Endothelial cell of umbilical vein (primary cell): ENCODE data around the gene SH3D19. TPM values are rescaled to one million over a fixed set of nuclear protein-coding genes. Genes with fewer than 3 reads are reported as not detected.

ENCODE experiments used
- BruUV-seq: library from RNA; stranded (reverse); fragments of 400-500 nt; replicated peaks from 2 replicates; lab custom pipeline; 2021; lab: Mats Ljungman, UMichigan
- CTCF ChIA-PET: fragments of 300-600, 350-600 bp; sonication (Branson Sonifier 250); formaldehyde crosslinking; loops from one replicate; lab custom pipeline; 2021; ENCODE audit warnings: antibody characterized with exemption, inconsistent platforms; lab: Charles Lee
- POLR2A ChIA-PET: fragments of 300-600, 350-600 bp; sonication (Branson Sonifier 250); formaldehyde crosslinking; loops from one replicate; lab custom pipeline; 2021; ENCODE audit warnings: antibody characterized with exemption, inconsistent platforms; lab: Charles Lee
- DNase-seq: peaks from one replicate; pipeline ENCODE4 v3.0.0-alpha.2; 2011; ENCODE audit warnings: low read depth, low spot score
- FAIRE-seq: peaks from 2 replicates; lab custom pipeline; 2011; peaks lifted over from hg19 to GRCh38; lab: Jason Lieb, UNC
- H2AFZ ChIP-seq: 2 replicates; pipeline ENCODE4 v1.6.0; 2012; ENCODE audit warnings: low read depth, low read length, control low read depth, inconsistent platforms
- H3K27ac ChIP-seq: 2 replicates; pipeline ENCODE4 v1.5.1; 2011; ENCODE audit warnings: low read depth, mild to moderate bottlenecking, control low read depth, low read length, moderate library complexity; ENCODE audit not compliant: insufficient read depth
- H3K27me3 ChIP-seq, 2 experiments: 2 replicates each; pipeline versions ENCODE4 v1.6.0 to v1.6.1; 2011; ENCODE audit warnings: low read length in 2 of 2, mixed read lengths in 1 of 2; ENCODE audit not compliant: control insufficient read depth in 2 of 2, insufficient read depth in 2 of 2
- H3K36me3 ChIP-seq, 2 experiments: 2 replicates in 1 of 2; 3 replicates in 1 of 2; pipeline ENCODE4 v1.5.1; 2011; ENCODE audit warnings: low read length in 2 of 2, mild to moderate bottlenecking in 1 of 2, moderate library complexity in 1 of 2; ENCODE audit not compliant: control insufficient read depth in 2 of 2, insufficient read depth in 2 of 2; ENCODE audit errors: extremely low read depth in 1 of 2
- H3K4me1 ChIP-seq: 3 replicates; pipeline ENCODE4 v1.5.1; 2011; ENCODE audit warnings: mild to moderate bottlenecking, low read length; ENCODE audit not compliant: control insufficient read depth, insufficient read depth; ENCODE audit errors: extremely low read depth
- H3K4me2 ChIP-seq: 2 replicates; pipeline ENCODE4 v1.6.1; 2011; ENCODE audit warnings: low read length, control low read depth, mixed read lengths; ENCODE audit not compliant: insufficient read depth
- H3K4me3 ChIP-seq, 3 experiments: fragments of 200-600 bp in 1 of 3; sonication (generic), shearing (Covaris generic) in 1 of 3; replicated peaks in 1 of 3; 2 replicates each; pipeline ENCODE4 v1.5.1; 2011 to 2016; ENCODE audit warnings: control low read depth in 3 of 3, low read length in 3 of 3, mild to moderate bottlenecking in 2 of 3, inconsistent platforms in 1 of 3, low read depth in 1 of 3, moderate library complexity in 1 of 3; ENCODE audit not compliant: insufficient read depth in 1 of 3
- H3K79me2 ChIP-seq: 2 replicates; pipeline ENCODE4 v1.6.0; 2012; ENCODE audit warnings: low read length, inconsistent platforms; ENCODE audit not compliant: control insufficient read depth, insufficient read depth
- H3K9ac ChIP-seq: replicated peaks from 2 replicates; pipeline ENCODE3; 2011; ENCODE audit warnings: low read length, control low read depth; ENCODE audit not compliant: insufficient read depth; ENCODE audit errors: extremely low read depth
- H3K9me1 ChIP-seq: replicated peaks from 3 replicates; pipeline ENCODE4 v1.6.0; 2011; ENCODE audit warnings: mild to moderate bottlenecking, low read length; ENCODE audit not compliant: control insufficient read depth, insufficient read depth; ENCODE audit errors: extremely low read depth
- H3K9me3 ChIP-seq: replicated peaks from 2 replicates; pipeline ENCODE4 v1.5.1; 2012; ENCODE audit warnings: low read length, inconsistent platforms; ENCODE audit not compliant: control insufficient read depth, insufficient read depth
- H4K20me1 ChIP-seq: replicated peaks from 2 replicates; pipeline ENCODE3; 2011; ENCODE audit warnings: mild to moderate bottlenecking, low read length; ENCODE audit not compliant: control insufficient read depth, insufficient read depth; ENCODE audit errors: extremely low read depth
- EZH2 ChIP-seq: IDR thresholded peaks from 2 replicates; pipeline ENCODE4 v1.6.1; 2012; ENCODE audit warnings: borderline replicate concordance, low read depth, mild to moderate bottlenecking, moderate library complexity, low read length, inconsistent platforms; ENCODE audit not compliant: severe bottlenecking
- FOS ChIP-seq: IDR thresholded peaks from 2 replicates; pipeline ENCODE4 v1.6.1; 2011; ENCODE audit warnings: mild to moderate bottlenecking, low read length, moderate library complexity, borderline replicate concordance; ENCODE audit not compliant: insufficient read depth
- GATA2 ChIP-seq: IDR thresholded peaks from 2 replicates; pipeline ENCODE4 v1.7.0; 2011; ENCODE audit warnings: low read depth, mild to moderate bottlenecking, moderate library complexity, mixed read lengths, low read length; ENCODE audit not compliant: insufficient read length, insufficient read depth
- JUN ChIP-seq: IDR thresholded peaks from 2 replicates; pipeline ENCODE4 v1.6.1; 2011; ENCODE audit warnings: borderline replicate concordance, low read depth; ENCODE audit not compliant: insufficient read length, insufficient read depth
- MAX ChIP-seq: IDR thresholded peaks from 2 replicates; pipeline ENCODE4 v1.6.1; 2011; ENCODE audit not compliant: insufficient read depth, insufficient read length
- MYC ChIP-seq: IDR thresholded peaks from one replicate; pipeline ENCODE4 v1.6.1; 2011; ENCODE audit warnings: mild to moderate bottlenecking, low read depth, low read length
- POLR2A ChIP-seq: IDR thresholded peaks from 2 replicates; pipeline ENCODE4 v1.6.1; 2012; ENCODE audit warnings: low read depth, mild to moderate bottlenecking, control low read depth, low read length
- POLR2AphosphoS5 ChIP-seq: IDR thresholded peaks from 2 replicates; pipeline ENCODE4 v1.6.1; 2012; ENCODE audit warnings: low read depth, mild to moderate bottlenecking, control low read depth, low read length, moderate library complexity; ENCODE audit not compliant: insufficient read depth
- dilution Hi-C: fragments of 300-500 bp; cut with MboI; formaldehyde crosslinking; loops from one replicate; pipeline ENCODE4 v1.15.0; 2019; ENCODE audit warnings: low sequenced_read_pairs; ENCODE audit not compliant: extremely low pct_ligation_motif_present
- intact Hi-C: fragments of 100-400 bp; cut with micrococcal nuclease; formaldehyde crosslinking; loops from one replicate; pipeline ENCODE4 v1.10.0; 2022
- polyA plus RNA-seq, 4 experiments: library from polyadenylated mRNA; depleted of rRNA in 3 of 4; stranded (reverse) in 3 of 4; unstranded in 1 of 4; fragments of >200 nt; gene quantifications; 2 replicates each; pipeline versions ENCODE4 v1.2.1 to v1.2.3, GENCODE V29; 2011 to 2012; ENCODE audit warnings: missing spikeins in 1 of 4
- total RNA-seq: library from RNA; stranded (reverse); gene quantifications from 2 replicates; pipeline ENCODE4 v1.2.3, GENCODE V29; 2021
- TF ChIP-seq, protein P1 (sequence below), 2 donors: IDR thresholded peaks; 1 replicate in 1 of 2; 2 replicates in 1 of 2; pipeline ENCODE4 v1.5.1; 2011; ENCODE audit warnings: low read length in 2 of 2, mild to moderate bottlenecking in 2 of 2, moderate library complexity in 2 of 2, control low read depth in 1 of 2, inconsistent platforms in 1 of 2, low read depth in 1 of 2; ENCODE audit not compliant: insufficient read depth in 1 of 2; ENCODE audit errors: extremely low read depth in 1 of 2

SH3D19 gene
- total and polyA plus RNA-seq, 2 donors (not counting 3 experiments of a cell fraction or from before 2014, with no cell fraction given), result 37.5 to 92.8 TPM

- H3K4me3 ChIP-seq, result no peak overlapping the region
- H3K9me1 ChIP-seq, result no peaks in the 10 kb centered on the region
- CTCF ChIA-PET, result no interaction called here
- peaks cover 3% of the 10 kb centered on the region for H3K4me1 ChIP-seq
- POLR2A ChIA-PET, result no interaction called here
- peaks cover 5 to 17% of the 10 kb centered on the region in 2 experiments for H3K36me3 ChIP-seq
- no peak overlapping the region for H3K9ac ChIP-seq
- H3K9me3 ChIP-seq, result no peaks in the 10 kb centered on the region
- no peak overlapping the region for H2AFZ ChIP-seq
- no peak overlapping the region for H3K4me2 ChIP-seq
- no peak for DNase-seq
- no peaks in the 10 kb centered on the region for H4K20me1 ChIP-seq
- intact Hi-C loops (no loop called here), dilution Hi-C loops (no loop called here)
- H3K27me3 ChIP-seq, result no peaks in the 10 kb centered on the region
- no TSS peak for BruUV-seq
- FAIRE-seq, result no peak
- H3K27ac ChIP-seq, result no peak overlapping the region
- no peaks in the 10 kb centered on the region for H3K79me2 ChIP-seq
- TF ChIP-seq JUN, result no peak
- no peak for TF ChIP-seq MYC
- no peak for TF ChIP-seq MAX
- TF ChIP-seq POLR2AphosphoS5, result no peak
- TF ChIP-seq GATA2, result no peak
- TF ChIP-seq EZH2, result no peak
- no peak for TF ChIP-seq FOS
- TF ChIP-seq, protein P1, sequence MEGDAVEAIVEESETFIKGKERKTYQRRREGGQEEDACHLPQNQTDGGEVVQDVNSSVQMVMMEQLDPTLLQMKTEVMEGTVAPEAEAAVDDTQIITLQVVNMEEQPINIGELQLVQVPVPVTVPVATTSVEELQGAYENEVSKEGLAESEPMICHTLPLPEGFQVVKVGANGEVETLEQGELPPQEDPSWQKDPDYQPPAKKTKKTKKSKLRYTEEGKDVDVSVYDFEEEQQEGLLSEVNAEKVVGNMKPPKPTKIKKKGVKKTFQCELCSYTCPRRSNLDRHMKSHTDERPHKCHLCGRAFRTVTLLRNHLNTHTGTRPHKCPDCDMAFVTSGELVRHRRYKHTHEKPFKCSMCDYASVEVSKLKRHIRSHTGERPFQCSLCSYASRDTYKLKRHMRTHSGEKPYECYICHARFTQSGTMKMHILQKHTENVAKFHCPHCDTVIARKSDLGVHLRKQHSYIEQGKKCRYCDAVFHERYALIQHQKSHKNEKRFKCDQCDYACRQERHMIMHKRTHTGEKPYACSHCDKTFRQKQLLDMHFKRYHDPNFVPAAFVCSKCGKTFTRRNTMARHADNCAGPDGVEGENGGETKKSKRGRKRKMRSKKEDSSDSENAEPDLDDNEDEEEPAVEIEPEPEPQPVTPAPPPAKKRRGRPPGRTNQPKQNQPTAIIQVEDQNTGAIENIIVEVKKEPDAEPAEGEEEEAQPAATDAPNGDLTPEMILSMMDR (IDR thresholded peaks at IDR 0.05; ENCODE audit: extremely low read depth in 1 of 2, insufficient read depth in 1 of 2, low read depth in 1 of 2, low read length in 2 of 2), result no peak
- TF ChIP-seq POLR2A, result no peak
Measured at GRCh38 chr4:151165205-151166000, 160.0 kb downstream of the SH3D19 start.
